ENCODE results near the gene PDCD2L.
"Not testable (repeated sequence)": the region's sequence is repeated elsewhere in the genome, so short reads cannot be mapped to it uniquely, and the experiment has no call there.

GRCh38 chr19:34464785-34465184 is 60.6 kb downstream of the PDCD2L start:
- not testable (repeated sequence) for TF ChIP-seq POLR2A, CTCF (IDR thresholded peaks at IDR 0.05)
